22Rv1 (cell line): ENCODE results near the gene FBXO36.
"Not testable (repeated sequence)": the region's sequence is repeated elsewhere in the genome, so short reads cannot be mapped to it uniquely, and the experiment has no call there.

Experiments
- H3K27ac ChIP-seq: fragments of 450-650 bp; 2 replicates; pipeline ENCODE4 v1.5.1; 2017
- ZFX ChIP-seq: fragments of 450-650 bp; IDR thresholded peaks from 2 replicates; pipeline ENCODE4 v1.6.1; 2017; ENCODE audit warnings: antibody characterized with exemption, borderline replicate concordance
- TF ChIP-seq, protein P1 (sequence below): fragments of 450-650 bp; IDR thresholded peaks from 2 replicates; pipeline ENCODE4 v1.5.1; 2017; ENCODE audit warnings: mild to moderate bottlenecking

Gene FBXO36

DNA sequence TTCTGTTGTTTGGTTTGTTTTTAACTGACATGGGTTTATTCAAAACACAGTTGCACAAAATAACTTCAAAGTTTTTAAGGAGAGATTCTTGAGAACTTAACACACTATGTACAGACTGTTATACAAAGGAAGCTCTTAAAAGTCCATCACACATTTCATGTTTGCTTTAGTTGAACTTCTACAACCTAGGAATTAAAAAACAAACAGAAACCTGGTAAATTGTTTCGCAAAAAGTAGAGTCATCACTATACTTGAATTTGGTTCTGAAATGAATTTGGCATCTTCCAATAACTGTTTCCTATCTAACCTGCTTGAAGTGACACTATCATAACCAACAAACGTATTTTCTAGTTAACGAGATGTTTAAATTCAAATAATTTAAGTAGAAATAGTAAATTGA lies 22.3 kb upstream of the FBXO36 start:
- H3K27ac ChIP-seq, result no peak overlapping the region
- TF ChIP-seq, protein P1, sequence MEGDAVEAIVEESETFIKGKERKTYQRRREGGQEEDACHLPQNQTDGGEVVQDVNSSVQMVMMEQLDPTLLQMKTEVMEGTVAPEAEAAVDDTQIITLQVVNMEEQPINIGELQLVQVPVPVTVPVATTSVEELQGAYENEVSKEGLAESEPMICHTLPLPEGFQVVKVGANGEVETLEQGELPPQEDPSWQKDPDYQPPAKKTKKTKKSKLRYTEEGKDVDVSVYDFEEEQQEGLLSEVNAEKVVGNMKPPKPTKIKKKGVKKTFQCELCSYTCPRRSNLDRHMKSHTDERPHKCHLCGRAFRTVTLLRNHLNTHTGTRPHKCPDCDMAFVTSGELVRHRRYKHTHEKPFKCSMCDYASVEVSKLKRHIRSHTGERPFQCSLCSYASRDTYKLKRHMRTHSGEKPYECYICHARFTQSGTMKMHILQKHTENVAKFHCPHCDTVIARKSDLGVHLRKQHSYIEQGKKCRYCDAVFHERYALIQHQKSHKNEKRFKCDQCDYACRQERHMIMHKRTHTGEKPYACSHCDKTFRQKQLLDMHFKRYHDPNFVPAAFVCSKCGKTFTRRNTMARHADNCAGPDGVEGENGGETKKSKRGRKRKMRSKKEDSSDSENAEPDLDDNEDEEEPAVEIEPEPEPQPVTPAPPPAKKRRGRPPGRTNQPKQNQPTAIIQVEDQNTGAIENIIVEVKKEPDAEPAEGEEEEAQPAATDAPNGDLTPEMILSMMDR, result no peak
- no peak for TF ChIP-seq ZFX

DNA sequence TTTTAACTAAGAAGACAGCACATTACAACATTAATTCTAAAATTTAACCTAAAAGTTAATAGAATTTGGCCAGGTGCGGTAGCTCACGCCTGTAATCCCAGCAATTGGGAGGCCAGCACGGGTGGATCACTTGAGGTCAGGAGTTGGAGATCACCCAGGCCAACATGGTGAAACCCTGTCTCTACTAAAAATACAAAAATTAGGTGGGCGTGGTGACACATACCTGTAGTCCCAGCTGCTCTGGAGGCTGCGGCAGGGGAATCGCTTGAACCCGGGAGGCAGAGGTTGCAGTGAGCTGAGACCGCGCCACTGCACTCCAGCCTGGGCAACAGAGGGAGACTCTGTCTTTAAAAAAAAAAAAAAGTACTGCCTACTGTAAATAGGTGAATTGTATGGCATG lies 21.8 kb upstream of the FBXO36 start:
- not testable (repeated sequence) for H3K27ac ChIP-seq

GRCh38 chr2:229901819-229902218 lies 20.5 kb upstream of the FBXO36 start:
- H3K27ac ChIP-seq, result 0 out of 2 replicates have a peak overlapping the region, but pooled peaks have one; percentile 22
- no peak for TF ChIP-seq ZFX
- TF ChIP-seq, protein P1, result no peak

DNA sequence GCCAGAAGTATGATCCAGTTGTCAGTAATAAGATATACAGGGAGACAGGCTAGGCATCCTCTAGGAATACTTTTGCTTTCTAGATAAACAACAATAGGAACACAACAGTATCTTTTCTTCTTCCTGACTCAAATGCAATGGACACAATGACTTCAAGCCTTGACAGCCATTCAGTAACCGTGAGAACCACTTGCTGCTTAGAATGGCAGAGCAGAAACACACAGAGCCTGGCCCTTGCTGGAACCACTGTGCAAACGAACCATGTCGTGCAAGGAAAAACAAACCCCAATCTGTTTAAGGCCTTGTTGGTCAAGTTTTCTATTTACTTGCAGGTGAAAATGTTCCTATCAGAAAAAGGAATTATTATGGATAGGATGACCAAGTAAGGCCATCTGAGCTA lies 19.3 kb upstream of the FBXO36 start:
- no peak overlapping the region for H3K27ac ChIP-seq
- no peak for TF ChIP-seq ZFX
- TF ChIP-seq, protein P1, result no peak

GRCh38 chr2:229905601-229906000 lies 16.7 kb upstream of the FBXO36 start:
- TF ChIP-seq, protein P1, result no peak
- TF ChIP-seq ZFX, result no peak
- no peak overlapping the region for H3K27ac ChIP-seq

GRCh38 chr2:229909090-229909489 lies 13.2 kb upstream of the FBXO36 start:
- no peak for TF ChIP-seq ZFX
- TF ChIP-seq, protein P1, result no peak
- no peak overlapping the region for H3K27ac ChIP-seq

GRCh38 chr2:229910147-229910831 lies 12.0 kb upstream of the FBXO36 start:
- H3K27ac ChIP-seq, result no peak overlapping the region
- TF ChIP-seq ZFX, result no peak
- TF ChIP-seq, protein P1, result no peak
